Ishikawa (cell line): ENCODE data around the gene MCOLN3.

Experiments used
- CEBPB ChIP-seq: IDR thresholded peaks from 2 replicates; pipeline ENCODE4 v1.6.1; 2012
- CREB1 ChIP-seq: IDR thresholded peaks from 2 replicates; pipeline ENCODE4 v1.6.1; 2012; ENCODE audit warnings: low read depth
- EGR1 ChIP-seq: IDR thresholded peaks from 2 replicates; pipeline ENCODE4 v1.6.1; 2012
- EP300 ChIP-seq: IDR thresholded peaks from 2 replicates; pipeline ENCODE4 v1.6.1; 2012; ENCODE audit warnings: borderline replicate concordance
- FOXM1 ChIP-seq: IDR thresholded peaks from 2 replicates; pipeline ENCODE4 v1.6.1; 2012; ENCODE audit warnings: low read depth, borderline replicate concordance
- NFIC ChIP-seq: IDR thresholded peaks from 2 replicates; pipeline ENCODE4 v1.6.1; 2012
- RAD21 ChIP-seq: IDR thresholded peaks from 2 replicates; pipeline ENCODE4 v1.6.1; 2012; ENCODE audit warnings: low read depth
- TAF1 ChIP-seq: IDR thresholded peaks from 2 replicates; pipeline ENCODE4 v1.6.1; 2012; ENCODE audit warnings: low read depth, mild to moderate bottlenecking
- TCF12 ChIP-seq: IDR thresholded peaks from 2 replicates; pipeline ENCODE4 v1.6.1; 2012; ENCODE audit warnings: low read depth
- TEAD4 ChIP-seq: IDR thresholded peaks from 2 replicates; pipeline ENCODE4 v1.6.1; 2012
- USF1 ChIP-seq: IDR thresholded peaks from 2 replicates; pipeline ENCODE4 v1.6.1; 2012
- YY1 ChIP-seq: IDR thresholded peaks from 2 replicates; pipeline ENCODE4 v1.6.1; 2012; ENCODE audit warnings: low read depth
- ZBTB7A ChIP-seq: IDR thresholded peaks from 2 replicates; pipeline ENCODE4 v1.6.1; 2012; ENCODE audit warnings: low read depth
- TF ChIP-seq, protein P1 (sequence below): IDR thresholded peaks from 2 replicates; pipeline ENCODE4 v1.6.1; 2012
- TF ChIP-seq, protein P2 (sequence below): IDR thresholded peaks from 2 replicates; pipeline ENCODE4 v1.6.1; 2012; ENCODE audit warnings: low read depth, mild to moderate bottlenecking

Gene MCOLN3

DNA sequence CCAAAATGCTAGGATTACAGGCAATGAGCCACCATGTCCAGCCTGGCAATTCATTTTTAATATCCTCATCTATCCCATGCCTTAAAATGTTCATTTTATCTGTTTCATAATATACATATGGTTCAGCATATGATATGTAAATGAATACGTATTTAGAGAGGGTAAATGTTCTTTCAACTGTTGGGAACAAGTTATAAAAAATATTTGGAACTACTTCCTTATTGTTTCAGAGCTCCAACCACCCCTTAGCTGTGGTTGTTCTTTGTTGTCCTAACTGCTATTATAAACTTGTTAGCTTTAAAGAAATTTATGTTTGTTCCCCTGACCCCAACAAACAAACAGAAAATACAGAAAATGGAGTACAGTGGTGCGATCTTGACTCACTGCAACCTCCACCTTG, 65.9 kb downstream of the MCOLN3 start:
- TF ChIP-seq NFIC (no peak), RAD21 (no peak), CEBPB (no peak), USF1 (no peak), CREB1 (no peak), YY1 (no peak), EP300 (no peak), TAF1 (no peak), TEAD4 (no peak), EGR1 (no peak)
- TF ChIP-seq, protein P1, sequence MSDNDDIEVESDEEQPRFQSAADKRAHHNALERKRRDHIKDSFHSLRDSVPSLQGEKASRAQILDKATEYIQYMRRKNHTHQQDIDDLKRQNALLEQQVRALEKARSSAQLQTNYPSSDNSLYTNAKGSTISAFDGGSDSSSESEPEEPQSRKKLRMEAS, result no peak
- TF ChIP-seq, protein P2, sequence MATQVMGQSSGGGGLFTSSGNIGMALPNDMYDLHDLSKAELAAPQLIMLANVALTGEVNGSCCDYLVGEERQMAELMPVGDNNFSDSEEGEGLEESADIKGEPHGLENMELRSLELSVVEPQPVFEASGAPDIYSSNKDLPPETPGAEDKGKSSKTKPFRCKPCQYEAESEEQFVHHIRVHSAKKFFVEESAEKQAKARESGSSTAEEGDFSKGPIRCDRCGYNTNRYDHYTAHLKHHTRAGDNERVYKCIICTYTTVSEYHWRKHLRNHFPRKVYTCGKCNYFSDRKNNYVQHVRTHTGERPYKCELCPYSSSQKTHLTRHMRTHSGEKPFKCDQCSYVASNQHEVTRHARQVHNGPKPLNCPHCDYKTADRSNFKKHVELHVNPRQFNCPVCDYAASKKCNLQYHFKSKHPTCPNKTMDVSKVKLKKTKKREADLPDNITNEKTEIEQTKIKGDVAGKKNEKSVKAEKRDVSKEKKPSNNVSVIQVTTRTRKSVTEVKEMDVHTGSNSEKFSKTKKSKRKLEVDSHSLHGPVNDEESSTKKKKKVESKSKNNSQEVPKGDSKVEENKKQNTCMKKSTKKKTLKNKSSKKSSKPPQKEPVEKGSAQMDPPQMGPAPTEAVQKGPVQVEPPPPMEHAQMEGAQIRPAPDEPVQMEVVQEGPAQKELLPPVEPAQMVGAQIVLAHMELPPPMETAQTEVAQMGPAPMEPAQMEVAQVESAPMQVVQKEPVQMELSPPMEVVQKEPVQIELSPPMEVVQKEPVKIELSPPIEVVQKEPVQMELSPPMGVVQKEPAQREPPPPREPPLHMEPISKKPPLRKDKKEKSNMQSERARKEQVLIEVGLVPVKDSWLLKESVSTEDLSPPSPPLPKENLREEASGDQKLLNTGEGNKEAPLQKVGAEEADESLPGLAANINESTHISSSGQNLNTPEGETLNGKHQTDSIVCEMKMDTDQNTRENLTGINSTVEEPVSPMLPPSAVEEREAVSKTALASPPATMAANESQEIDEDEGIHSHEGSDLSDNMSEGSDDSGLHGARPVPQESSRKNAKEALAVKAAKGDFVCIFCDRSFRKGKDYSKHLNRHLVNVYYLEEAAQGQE, result no peak

DNA sequence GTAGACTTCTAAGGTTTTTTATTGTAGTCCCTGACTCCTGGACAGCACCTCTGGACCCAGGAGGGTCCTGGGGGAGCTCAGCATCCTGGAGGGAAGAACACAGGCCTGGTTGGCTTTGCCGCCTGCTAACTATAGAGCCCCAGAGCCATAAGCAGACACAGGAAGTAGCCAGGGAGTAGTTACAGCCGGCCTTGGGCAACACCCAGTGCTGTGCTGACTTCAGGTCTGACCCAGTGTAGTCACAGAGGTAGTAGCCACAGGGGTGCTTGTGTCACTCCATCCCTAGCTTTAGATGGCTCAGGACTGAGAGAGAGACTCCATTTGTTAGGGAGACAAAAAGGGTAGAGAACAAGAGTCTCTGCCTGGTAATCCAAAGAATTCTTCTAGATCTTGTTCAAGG, 73.3 kb downstream of the MCOLN3 start:
- no peak for TF ChIP-seq TAF1
- no peak for TF ChIP-seq YY1
- TF ChIP-seq FOXM1, result no peak
- TF ChIP-seq, protein P2, result no peak
- no peak for TF ChIP-seq CEBPB
- TF ChIP-seq EP300, result no peak
- no peak for TF ChIP-seq ZBTB7A
- TF ChIP-seq NFIC, result no peak
- TF ChIP-seq, protein P1, result no peak
- TF ChIP-seq EGR1, result no peak
- TF ChIP-seq TCF12, result no peak
- no peak for TF ChIP-seq USF1
- no peak for TF ChIP-seq CREB1
- no peak for TF ChIP-seq TEAD4
- TF ChIP-seq RAD21, result no peak

DNA sequence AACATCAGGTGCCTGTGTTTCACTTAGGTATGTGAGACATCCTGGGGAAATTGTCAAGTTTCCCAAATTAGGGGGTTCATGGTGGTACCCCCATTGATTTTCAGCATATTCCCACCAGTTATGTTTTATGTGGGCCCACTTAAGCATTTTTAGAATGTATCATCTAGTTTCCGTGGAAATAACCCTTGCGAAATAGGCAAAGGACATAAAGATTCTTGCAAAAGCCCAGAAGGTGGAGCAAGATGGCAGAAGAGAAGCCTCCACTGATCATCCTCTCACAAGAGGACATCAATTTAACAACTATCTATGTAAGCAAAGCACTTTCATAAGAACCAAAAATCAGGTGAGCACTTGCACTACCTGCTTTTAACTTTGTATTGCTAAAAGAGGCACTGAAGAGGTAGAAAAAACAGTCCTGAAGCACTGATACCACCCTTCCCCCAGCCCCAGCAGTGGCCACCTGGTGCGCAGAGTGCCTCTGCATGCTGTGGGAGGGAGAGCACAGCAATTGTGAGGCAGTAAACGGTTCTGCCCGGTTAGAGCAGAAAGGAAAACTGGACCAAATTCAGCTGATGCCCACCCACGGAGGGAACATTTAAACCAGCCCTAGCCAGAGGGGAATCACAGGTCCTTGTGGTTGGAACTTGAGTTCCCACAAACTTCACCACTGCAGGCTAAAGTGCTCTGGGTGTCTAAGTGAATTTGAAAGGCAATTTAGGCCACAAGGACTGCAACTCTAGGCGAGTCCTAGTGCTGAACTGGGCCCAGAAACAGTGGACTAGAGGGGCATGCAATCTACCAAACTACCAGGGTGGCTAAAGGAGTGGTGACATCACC, 74.6 kb downstream of the MCOLN3 start:
- TF ChIP-seq, protein P2, result no peak
- TF ChIP-seq CEBPB (no peak), FOXM1 (no peak), TEAD4 (no peak), EP300 (no peak), USF1 (no peak), CREB1 (no peak), TCF12 (no peak), EGR1 (no peak), TAF1 (no peak), RAD21 (no peak), YY1 (no peak), ZBTB7A (no peak)
- TF ChIP-seq, protein P1, result no peak
